ENCODE results near the gene CC2D2B.

GRCh38 chr10:95907456-95908253 is at the start of gene CC2D2B:
- TF ChIP-seq CTCF (IDR thresholded peaks at IDR 0.05) (peak in 1 of 6 experiments; percentile 4), POLR2A (IDR thresholded peaks at IDR 0.05) (no peak)
